HEK293T (cell line): ENCODE data around the gene ZNF217.
"Not testable (repeated sequence)": the region's sequence is repeated elsewhere in the genome, so short reads cannot be mapped to it uniquely, and the experiment has no call there.

Source experiments
- ARNT ChIP-seq: fragments of 450-650 bp; IDR thresholded peaks from 2 replicates; pipeline ENCODE4 v1.6.1; 2017; ENCODE audit warnings: mild to moderate bottlenecking
- BHLHE40 ChIP-seq: fragments of 450-650 bp; IDR thresholded peaks from 2 replicates; pipeline ENCODE4 v1.6.1; 2016; ENCODE audit warnings: mild to moderate bottlenecking, moderate library complexity, borderline replicate concordance
- FOXK2 ChIP-seq: fragments of 450-650 bp; IDR thresholded peaks from 2 replicates; pipeline ENCODE4 v1.6.1; 2016; ENCODE audit warnings: mild to moderate bottlenecking
- FOXM1 ChIP-seq: fragments of 450-650 bp; IDR thresholded peaks from 2 replicates; pipeline ENCODE4 v1.6.1; 2017; ENCODE audit warnings: mild to moderate bottlenecking, borderline replicate concordance
- SP1 ChIP-seq: fragments of 450-650 bp; IDR thresholded peaks from 2 replicates; pipeline ENCODE4 v1.6.1; 2017
- SUZ12 ChIP-seq: fragments of 450-650 bp; IDR thresholded peaks from 2 replicates; pipeline ENCODE4 v1.6.1; 2016; ENCODE audit warnings: mild to moderate bottlenecking

DNA sequence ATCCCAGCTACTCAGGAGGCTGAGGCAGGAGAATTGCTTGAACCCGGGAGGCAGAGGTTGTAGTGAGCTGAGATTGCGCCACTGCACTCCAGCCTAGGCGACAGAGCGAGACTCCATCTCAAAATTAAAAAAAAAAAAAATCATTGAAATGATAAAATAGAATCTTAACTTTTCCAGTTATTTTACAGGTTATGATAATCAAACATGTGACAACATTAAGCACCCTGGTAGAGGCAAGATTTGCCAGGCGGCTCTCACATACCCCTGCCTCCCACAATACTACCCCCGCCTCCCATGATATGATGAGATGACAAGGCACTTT, 41.1 kb downstream of the ZNF217 start:
- TF ChIP-seq SP1, FOXM1, BHLHE40, ARNT, FOXK2, SUZ12: not testable (repeated sequence)
